K562 (cell line): Measurements from ENCODE around the gene RNMT. TPM values are rescaled to one million over a fixed set of nuclear protein-coding genes. Genes with fewer than 3 reads are reported as not detected.

ENCODE experiments used
- ATAC-seq: fragments of 200-7000 bp; cut with Tn5 transposase; 3 replicates; pipeline ENCODE4 v1.9.1; 2020; ENCODE audit warnings: moderate library complexity
- BruUV-seq: library from RNA; stranded (reverse); fragments of 400-500 nt; replicated peaks from 2 replicates; lab custom pipeline; 2021; lab: Mats Ljungman, UMichigan
- CTCF ChIA-PET: fragments of 300-600 bp; formaldehyde crosslinking; extraction: SDS; loops from one replicate; lab custom pipeline; 2021; ENCODE audit warnings: low intra/inter-chr PET ratio; lab: Yijun Ruan, JAX
- POLR2A ChIA-PET: fragments of 300-600, 350-650 bp; sonication (Branson Sonifier 250); formaldehyde crosslinking; extraction: SDS; loops from one replicate; lab custom pipeline; 2021; ENCODE audit warnings: antibody characterized with exemption, inconsistent platforms; lab: Yijun Ruan, JAX
- DNase-seq, 4 experiments: peaks; one replicate each; pipeline versions ENCODE4 v3.0.0 to v3.0.0-alpha.2; 2011 to 2018; ENCODE audit warnings: low spot score in 3 of 4, mixed read lengths in 3 of 4; ENCODE audit errors: extremely low read depth in 1 of 4
- FAIRE-seq: peaks from 2 replicates; lab custom pipeline; 2011; peaks lifted over from hg19 to GRCh38; lab: Jason Lieb, UNC
- H2AFZ ChIP-seq: 2 replicates; pipeline ENCODE4 v1.6.0; 2011; ENCODE audit warnings: low read depth, low read length, control low read depth, inconsistent platforms
- H3K27ac ChIP-seq: fragments of 200-600 bp; 3 replicates; pipeline ENCODE4 v1.8.0; 2011; ENCODE audit warnings: low read depth, mild to moderate bottlenecking, control low read depth, inconsistent platforms, low read length, moderate library complexity, mixed read lengths; ENCODE audit errors: extremely low read depth
- H3K27me3 ChIP-seq, 2 experiments: fragments of 300-600 bp in 1 of 2; 2 replicates in 1 of 2; 3 replicates in 1 of 2; pipeline versions ENCODE4 v1.6.0 to v1.8.0; 2011; ENCODE audit warnings: inconsistent platforms in 2 of 2, low read length in 2 of 2, mild to moderate bottlenecking in 1 of 2, mixed read lengths in 1 of 2, moderate library complexity in 1 of 2; ENCODE audit not compliant: control insufficient read depth in 2 of 2, insufficient read depth in 2 of 2
- H3K36me3 ChIP-seq: fragments of 300-600 bp; 3 replicates; pipeline ENCODE4 v1.8.0; 2011; ENCODE audit warnings: mild to moderate bottlenecking, low read length, inconsistent platforms; ENCODE audit not compliant: control insufficient read depth, insufficient read depth
- H3K4me1 ChIP-seq, 2 experiments: fragments of 200-600 bp in 1 of 2; replicated peaks in 1 of 2; 2 replicates in 1 of 2; 3 replicates in 1 of 2; pipeline versions ENCODE4 v1.5.1 to v1.8.0; 2011; ENCODE audit warnings: inconsistent platforms in 2 of 2, low read length in 2 of 2, mild to moderate bottlenecking in 1 of 2, mixed read lengths in 1 of 2, moderate library complexity in 1 of 2; ENCODE audit not compliant: control insufficient read depth in 2 of 2, insufficient read depth in 2 of 2
- H3K4me2 ChIP-seq: 2 replicates; pipeline ENCODE4 v1.6.1; 2011; ENCODE audit warnings: low read length, control low read depth, inconsistent platforms, mixed read lengths; ENCODE audit not compliant: insufficient read depth
- H3K4me3 ChIP-seq: fragments of 200-600 bp; sonication (generic), shearing (Covaris generic); 2 replicates; pipeline ENCODE4 v1.5.1; 2016; ENCODE audit warnings: control low read depth, inconsistent platforms
- H3K79me2 ChIP-seq: fragments of 200-600 bp; 3 replicates; pipeline ENCODE4 v1.8.0; 2011; ENCODE audit warnings: low read length, inconsistent platforms; ENCODE audit not compliant: control insufficient read depth, insufficient read depth
- H3K9ac ChIP-seq, 2 experiments: 2 replicates each; pipeline versions ENCODE4 v1.6.0 to v1.6.1; 2011; ENCODE audit warnings: low read depth in 2 of 2, low read length in 2 of 2, control low read depth in 1 of 2, inconsistent platforms in 1 of 2, mild to moderate bottlenecking in 1 of 2, mixed read lengths in 1 of 2; ENCODE audit not compliant: insufficient read depth in 1 of 2
- H3K9me1 ChIP-seq: one replicate; pipeline ENCODE4 v1.6.0; 2011; ENCODE audit warnings: inconsistent platforms, mild to moderate bottlenecking, low read length, moderate library complexity; ENCODE audit not compliant: control insufficient read depth, insufficient read depth
- H3K9me3 ChIP-seq: replicated peaks from 2 replicates; pipeline ENCODE4 v1.5.1; 2011; ENCODE audit warnings: low read depth, low read length, inconsistent platforms; ENCODE audit not compliant: control insufficient read depth, insufficient read depth
- H4K20me1 ChIP-seq: replicated peaks from 2 replicates; pipeline ENCODE4 v1.6.1; 2011; ENCODE audit warnings: low read length, inconsistent platforms, mixed read lengths; ENCODE audit not compliant: control insufficient read depth, insufficient read depth
- DIDO1 ChIP-seq: fragments of 450-650 bp; IDR thresholded peaks from 2 replicates; pipeline ENCODE4 v1.6.1; 2016; ENCODE audit warnings: low read depth, missing biosample characterization, missing genetic modification characterization
- RBBP5 ChIP-seq: fragments of 200-600 bp; sonication (generic); IDR thresholded peaks from 2 replicates; pipeline ENCODE4 v1.6.1; 2012; ENCODE audit warnings: borderline replicate concordance, mild to moderate bottlenecking, low read length, control low read depth, inconsistent platforms; ENCODE audit not compliant: insufficient read depth, poor library complexity, severe bottlenecking
- REST ChIP-seq, 2 experiments: fragments of 450-650 bp; formaldehyde crosslinking in 1 of 2; IDR thresholded peaks; 2 replicates each; pipeline versions ENCODE4 v1.4.0 to v1.6.1; 2014 to 2020; ENCODE audit warnings: mild to moderate bottlenecking in 2 of 2, borderline replicate concordance in 1 of 2, low read depth in 1 of 2
- ZFP36 ChIP-seq: fragments of 150-350 bp; IDR thresholded peaks from 2 replicates; pipeline ENCODE4 v1.6.1; 2018; ENCODE audit warnings: low read length, low read depth; ENCODE audit not compliant: partially characterized antibody
- ZNF140 ChIP-seq: fragments of 250-450 bp; sonication (Bioruptor Pico); IDR thresholded peaks from 2 replicates; pipeline ENCODE4 v1.8.0; 2021; ENCODE audit warnings: moderate library complexity, mild to moderate bottlenecking, inconsistent platforms
- ZNF583 ChIP-seq: fragments of 250-450 bp; sonication (Bioruptor Pico); IDR thresholded peaks from 2 replicates; pipeline ENCODE4 v1.4.0; 2020
- WGBS: fragments of 100-300 bp; shearing (Covaris generic); methylation state at CpG from one replicate; pipeline ENCODE4 v1.1.6; 2016; ENCODE audit warnings: low coverage, mixed read lengths; ENCODE audit not compliant: insufficient coverage; ENCODE audit errors: missing lambda C conversion rate; 5-methylcytosine and 5-hydroxymethylcytosine counted together
- in situ Hi-C: fragments of 300-500 bp; cut with MboI; formaldehyde crosslinking; loops from 4 replicates; pipeline ENCODE4 v1.15.0; 2018; ENCODE audit warnings: inconsistent platforms, mixed read lengths
- intact Hi-C: fragments of 100-400 bp; cut with micrococcal nuclease; formaldehyde crosslinking; loops from 2 replicates; pipeline ENCODE4 v1.14.2; 2022
- polyA plus RNA-seq, 8 experiments: library from polyadenylated mRNA; depleted of rRNA in 4 of 8; stranded (reverse) in 5 of 8; unstranded in 3 of 8; fragments of >200 nt; fragmentation: Nextera tagmentation in 2 of 8; fragmentation: Illumina TruSeq in 1 of 8; extraction: Ambion mirVana in 2 of 8; extraction: Trizol in 1 of 8; gene quantifications; 2 replicates each; pipeline versions ENCODE4 v1.2.1 to v1.2.3, GENCODE V29; 2011 to 2014; ENCODE audit warnings: inconsistent platforms in 1 of 8, missing spikeins in 1 of 8
- total RNA-seq, 7 experiments: library from RNA; depleted of rRNA in 6 of 7; stranded (reverse); fragments of >200 nt in 6 of 7; fragmentation: Illumina TruSeq in 2 of 7; extraction: Trizol in 2 of 7; gene quantifications; 2 replicates each; pipeline versions ENCODE4 v1.2.1 to v1.2.3, GENCODE V29; 2011 to 2021; ENCODE audit warnings: low replicate concordance in 1 of 7

The RNMT gene
- total and polyA plus RNA-seq, 9 of the 15 experiments (the other 6 are each of a cell fraction or from before 2014, with no cell fraction given), result 20.2 to 63.4 (median 34.1) TPM

GRCh38 chr18:13700153-13700552 is 26.3 kb upstream of the RNMT start:
- no peaks in the 10 kb centered on the region for H3K9me1 ChIP-seq
- H3K4me3 ChIP-seq, result no peak overlapping the region
- no peak overlapping the region for H3K9ac ChIP-seq
- H2AFZ ChIP-seq, result no peak overlapping the region
- no peak overlapping the region for H3K4me2 ChIP-seq
- ATAC-seq, result no peak
- WGBS, result 100% methylated on average over 1 of the region's 1 CpG
- no peaks in the 10 kb centered on the region; the same call in none of the 2 replicates for H3K9me3 ChIP-seq
- intact Hi-C loops, result no loop called here
- TF ChIP-seq ZNF140 (CRISPR knock-in tag) (no peak), ZFP36 (no peak), REST (IDR thresholded peaks at IDR 0.05; ENCODE audit: borderline replicate concordance) (no peak), REST (CRISPR knock-in tag; IDR thresholded peaks at IDR 0.05; ENCODE audit: low read depth) (no peak), ZNF583 (CRISPR knock-in tag) (no peak), RBBP5 (no peak), DIDO1 (tag) (no peak)
- DNase-seq, result no peak
- in situ Hi-C loops, result no loop called here
- H3K4me1 ChIP-seq, result no peaks in the 10 kb centered on the region
- FAIRE-seq, result no peak
- peaks cover 90% of the 10 kb centered on the region for H3K79me2 ChIP-seq
- BruUV-seq, result no TSS peak
- CTCF ChIA-PET, result no interaction called here
- H3K27me3 ChIP-seq, result no peaks in the 10 kb centered on the region
- POLR2A ChIA-PET, result interaction anchor here (1.0 to 1.3 kb wide), 2 partner anchors 10 to 27 kb away, joined by 3 to 4 read pairs; no protein-coding TSS in a partner anchor
- H3K27ac ChIP-seq, result no peak overlapping the region
- peaks cover 2% of the 10 kb centered on the region; the same call in 1 of the 3 replicates for H3K36me3 ChIP-seq
- H4K20me1 ChIP-seq, result no peaks in the 10 kb centered on the region
